WTC11 (cell line): ENCODE results near the gene LRRC8C.

Source experiments
- CREB1 ChIP-seq: sonication (generic); formaldehyde crosslinking; IDR thresholded peaks from 2 replicates; pipeline ENCODE4 v1.8.0; 2023; ENCODE audit warnings: mild to moderate bottlenecking, missing genetic modification reagents
- EMX1 ChIP-seq: fragments of 250-450 bp; sonication (Bioruptor Pico); IDR thresholded peaks from 2 replicates; pipeline ENCODE4 v1.8.0; 2021; ENCODE audit warnings: mild to moderate bottlenecking
- FOXJ3 ChIP-seq: sonication (generic); formaldehyde crosslinking; IDR thresholded peaks from 2 replicates; pipeline ENCODE4 v1.9.0; 2021; ENCODE audit warnings: missing genetic modification reagents, mild to moderate bottlenecking, borderline replicate concordance
- SMAD3 ChIP-seq: sonication (generic); formaldehyde crosslinking; IDR thresholded peaks from 2 replicates; pipeline ENCODE4 v1.8.0; 2022; ENCODE audit warnings: missing genetic modification reagents, mild to moderate bottlenecking, borderline replicate concordance
- ZNF263 ChIP-seq: sonication (generic); formaldehyde crosslinking; IDR thresholded peaks from 2 replicates; pipeline ENCODE4 v1.8.1; 2022; ENCODE audit warnings: low read depth, mild to moderate bottlenecking, moderate library complexity, missing genetic modification reagents
- TF ChIP-seq, protein P1 (sequence below): sonication (generic); formaldehyde crosslinking; IDR thresholded peaks from 2 replicates; pipeline ENCODE4 v1.8.0; 2022; ENCODE audit warnings: mild to moderate bottlenecking, missing genetic modification reagents
- TF ChIP-seq, protein P2 (sequence below): sonication (generic); formaldehyde crosslinking; IDR thresholded peaks from 2 replicates; pipeline ENCODE4 v1.8.1; 2023; ENCODE audit warnings: mild to moderate bottlenecking, missing genetic modification reagents, moderate library complexity
- TF ChIP-seq, protein P3 (sequence below): fragments of 200-600 bp; IDR thresholded peaks from 2 replicates; pipeline ENCODE4 v1.8.0; 2022; ENCODE audit warnings: antibody characterized with exemption

DNA sequence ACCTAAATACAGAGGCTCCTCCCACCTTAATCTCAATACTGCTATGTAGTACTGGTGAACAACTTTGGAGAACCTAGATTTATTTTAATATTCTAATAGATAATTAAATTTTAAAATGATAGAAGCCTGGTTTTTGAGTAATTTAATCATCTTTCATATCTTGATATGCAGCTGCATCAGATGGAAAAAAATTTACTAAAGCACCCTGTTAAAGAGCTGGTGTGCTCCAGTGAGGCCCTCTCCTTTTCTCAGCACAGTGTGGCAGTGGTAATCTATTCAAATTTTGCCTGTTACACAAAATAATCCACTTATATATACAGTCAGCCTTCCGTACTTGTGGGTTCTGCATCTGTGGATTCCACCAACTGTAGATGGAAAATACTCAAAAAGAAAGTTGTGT lies 82.8 kb downstream of the LRRC8C start:
- TF ChIP-seq, protein P1, sequence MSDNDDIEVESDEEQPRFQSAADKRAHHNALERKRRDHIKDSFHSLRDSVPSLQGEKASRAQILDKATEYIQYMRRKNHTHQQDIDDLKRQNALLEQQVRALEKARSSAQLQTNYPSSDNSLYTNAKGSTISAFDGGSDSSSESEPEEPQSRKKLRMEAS, result no peak
- TF ChIP-seq, protein P2, sequence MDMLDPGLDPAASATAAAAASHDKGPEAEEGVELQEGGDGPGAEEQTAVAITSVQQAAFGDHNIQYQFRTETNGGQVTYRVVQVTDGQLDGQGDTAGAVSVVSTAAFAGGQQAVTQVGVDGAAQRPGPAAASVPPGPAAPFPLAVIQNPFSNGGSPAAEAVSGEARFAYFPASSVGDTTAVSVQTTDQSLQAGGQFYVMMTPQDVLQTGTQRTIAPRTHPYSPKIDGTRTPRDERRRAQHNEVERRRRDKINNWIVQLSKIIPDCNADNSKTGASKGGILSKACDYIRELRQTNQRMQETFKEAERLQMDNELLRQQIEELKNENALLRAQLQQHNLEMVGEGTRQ (CRISPR knock-in tag), result no peak
- TF ChIP-seq, protein P3, sequence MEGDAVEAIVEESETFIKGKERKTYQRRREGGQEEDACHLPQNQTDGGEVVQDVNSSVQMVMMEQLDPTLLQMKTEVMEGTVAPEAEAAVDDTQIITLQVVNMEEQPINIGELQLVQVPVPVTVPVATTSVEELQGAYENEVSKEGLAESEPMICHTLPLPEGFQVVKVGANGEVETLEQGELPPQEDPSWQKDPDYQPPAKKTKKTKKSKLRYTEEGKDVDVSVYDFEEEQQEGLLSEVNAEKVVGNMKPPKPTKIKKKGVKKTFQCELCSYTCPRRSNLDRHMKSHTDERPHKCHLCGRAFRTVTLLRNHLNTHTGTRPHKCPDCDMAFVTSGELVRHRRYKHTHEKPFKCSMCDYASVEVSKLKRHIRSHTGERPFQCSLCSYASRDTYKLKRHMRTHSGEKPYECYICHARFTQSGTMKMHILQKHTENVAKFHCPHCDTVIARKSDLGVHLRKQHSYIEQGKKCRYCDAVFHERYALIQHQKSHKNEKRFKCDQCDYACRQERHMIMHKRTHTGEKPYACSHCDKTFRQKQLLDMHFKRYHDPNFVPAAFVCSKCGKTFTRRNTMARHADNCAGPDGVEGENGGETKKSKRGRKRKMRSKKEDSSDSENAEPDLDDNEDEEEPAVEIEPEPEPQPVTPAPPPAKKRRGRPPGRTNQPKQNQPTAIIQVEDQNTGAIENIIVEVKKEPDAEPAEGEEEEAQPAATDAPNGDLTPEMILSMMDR, result no peak
- no peak for TF ChIP-seq ZNF263 (CRISPR knock-in tag)
- no peak for TF ChIP-seq EMX1 (CRISPR knock-in tag)
- no peak for TF ChIP-seq FOXJ3
- TF ChIP-seq SMAD3, result no peak
- no peak for TF ChIP-seq CREB1 (CRISPR knock-in tag)
